ENCODE measurements around the gene TSPAN31.

GRCh38 chr12:57715786-57716185 is 29.1 kb upstream of the TSPAN31 start:
- TF ChIP-seq CTCF (IDR thresholded peaks at IDR 0.05; ENCODE audit: low read depth, low read length, poor library complexity, severe bottlenecking) (no peak), EZH2phosphoT487 (IDR thresholded peaks at IDR 0.05; ENCODE audit: borderline replicate concordance, low read length) (no peak)

All from DOHH2 (cell line).